Activated naive CD4-positive, alpha-beta T cell treated with anti-CD3 and anti-CD28 coated beads, Interleukin-2, amount 10 ng/mL, durations not matched to agents 7 days and 5 days (primary cell): ENCODE measurements around the gene ADCY6.

Experiments used
- CTCF ChIA-PET: fragments of 350-600 bp; sonication (Branson Sonifier 250); formaldehyde crosslinking; loops from one replicate; lab custom pipeline; 2021; ENCODE audit warnings: antibody characterized with exemption; lab: Charles Lee
- DNase-seq: peaks from one replicate; pipeline ENCODE4 v3.0.0-alpha.2; 2020
- H3K27ac Mint-ChIP-seq: one replicate; pipeline ENCODE4 v1.8.0; 2021; ENCODE audit warnings: mild to moderate bottlenecking, moderate library complexity, mixed read lengths
- H3K27me3 Mint-ChIP-seq: one replicate; pipeline ENCODE4 v1.8.0; 2021; ENCODE audit warnings: mild to moderate bottlenecking, mixed read lengths
- H3K36me3 Mint-ChIP-seq: one replicate; pipeline ENCODE4 v1.8.0; 2021; ENCODE audit warnings: mixed read lengths
- H3K4me1 Mint-ChIP-seq: one replicate; pipeline ENCODE4 v1.8.0; 2021; ENCODE audit warnings: mixed read lengths
- H3K4me3 Mint-ChIP-seq: one replicate; pipeline ENCODE4 v1.8.0; 2021; ENCODE audit warnings: mild to moderate bottlenecking, moderate library complexity, mixed read lengths
- H3K9me3 Mint-ChIP-seq: one replicate; pipeline ENCODE4 v1.8.0; 2021; ENCODE audit warnings: mixed read lengths

The ADCY6 gene

DNA sequence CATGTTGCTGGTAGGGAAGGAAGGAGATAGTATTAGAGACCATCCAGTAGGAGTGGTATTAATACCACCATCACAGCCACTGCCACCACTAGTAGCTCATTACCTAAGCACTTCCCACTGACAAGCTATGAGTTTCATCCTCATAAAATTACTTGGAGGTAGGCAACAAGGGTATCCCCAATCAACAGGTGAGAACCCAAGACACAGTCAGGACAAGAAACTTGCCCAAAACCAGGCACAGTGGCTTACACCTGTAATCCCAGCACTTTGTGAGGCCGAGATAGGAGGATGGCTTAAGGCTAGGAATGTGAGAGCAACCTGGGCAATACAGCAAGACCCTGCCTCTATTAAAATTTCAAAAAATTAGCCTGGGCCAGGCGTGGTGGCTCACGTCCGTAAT lies 5.5 kb downstream of the ADCY6 start:
- H3K4me3 Mint-ChIP-seq, result no peak overlapping the region
- H3K4me1 Mint-ChIP-seq, result no peaks in the 10 kb centered on the region
- H3K9me3 Mint-ChIP-seq, result no peaks in the 10 kb centered on the region
- no peaks in the 10 kb centered on the region for H3K36me3 Mint-ChIP-seq
- H3K27ac Mint-ChIP-seq, result no peak overlapping the region
- peaks cover 64% of the 10 kb centered on the region for H3K27me3 Mint-ChIP-seq
- CTCF ChIA-PET, result interaction anchor here (1.3 kb wide), 1 partner anchor 12 kb away, joined by 6 read pairs; no protein-coding TSS in a partner anchor
- no peak for DNase-seq

DNA sequence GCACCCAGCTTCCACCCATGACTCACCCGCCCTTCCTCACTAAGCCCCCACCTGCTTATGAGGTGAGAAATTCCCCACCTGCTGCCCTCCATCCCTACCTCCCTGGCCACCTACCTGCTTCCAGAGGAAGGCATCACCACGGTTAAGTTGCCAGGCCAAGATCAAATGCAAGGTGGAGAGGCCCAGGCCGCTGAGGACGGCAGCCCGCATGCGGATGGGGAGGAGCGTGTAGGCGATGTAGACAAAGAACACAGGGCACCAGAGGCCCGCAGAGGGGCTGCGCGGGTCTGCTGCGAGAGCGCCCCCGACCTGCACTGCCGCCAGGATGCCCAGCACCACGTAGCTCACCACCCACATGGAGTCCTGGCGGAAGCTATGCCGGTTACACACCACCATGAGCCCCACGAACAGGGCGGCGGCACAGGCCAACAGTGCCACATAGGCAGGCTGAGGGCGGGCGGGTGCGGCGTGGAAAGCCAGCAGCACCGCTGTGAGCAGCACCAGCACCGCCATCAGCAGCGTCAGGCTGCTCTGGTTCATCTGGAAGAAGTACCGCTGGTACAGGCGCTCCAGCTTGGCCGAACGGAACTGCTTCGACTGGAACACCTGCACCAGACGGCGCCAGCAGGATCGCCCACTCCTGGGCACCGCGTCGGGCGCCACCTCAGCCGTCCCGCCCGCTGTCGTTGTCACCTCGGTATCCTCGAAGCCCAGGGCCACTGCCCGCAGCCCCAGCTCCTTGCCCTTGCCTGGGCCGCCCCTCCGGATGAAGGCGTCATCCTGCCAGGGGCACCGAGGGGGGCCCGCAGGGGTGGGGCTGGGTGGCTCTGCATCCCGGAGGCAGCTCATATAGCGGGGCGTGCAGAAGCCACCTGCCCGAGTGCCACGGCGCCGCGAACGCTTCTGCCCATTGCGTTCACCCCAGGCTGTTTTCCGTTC lies 6.2 kb downstream of the ADCY6 start:
- Mint-ChIP-seq H3K27me3 (peaks cover 57% of the 10 kb centered on the region), H3K4me3 (no peak overlapping the region), H3K27ac (no peak overlapping the region), H3K36me3 (no peaks in the 10 kb centered on the region), H3K4me1 (no peaks in the 10 kb centered on the region), H3K9me3 (no peaks in the 10 kb centered on the region)
- CTCF ChIA-PET, result interaction anchor here (1.0 to 1.3 kb wide), 2 partner anchors 12 to 29 kb away, joined by 3 to 6 read pairs; no protein-coding TSS in a partner anchor
- no peak for DNase-seq

DNA sequence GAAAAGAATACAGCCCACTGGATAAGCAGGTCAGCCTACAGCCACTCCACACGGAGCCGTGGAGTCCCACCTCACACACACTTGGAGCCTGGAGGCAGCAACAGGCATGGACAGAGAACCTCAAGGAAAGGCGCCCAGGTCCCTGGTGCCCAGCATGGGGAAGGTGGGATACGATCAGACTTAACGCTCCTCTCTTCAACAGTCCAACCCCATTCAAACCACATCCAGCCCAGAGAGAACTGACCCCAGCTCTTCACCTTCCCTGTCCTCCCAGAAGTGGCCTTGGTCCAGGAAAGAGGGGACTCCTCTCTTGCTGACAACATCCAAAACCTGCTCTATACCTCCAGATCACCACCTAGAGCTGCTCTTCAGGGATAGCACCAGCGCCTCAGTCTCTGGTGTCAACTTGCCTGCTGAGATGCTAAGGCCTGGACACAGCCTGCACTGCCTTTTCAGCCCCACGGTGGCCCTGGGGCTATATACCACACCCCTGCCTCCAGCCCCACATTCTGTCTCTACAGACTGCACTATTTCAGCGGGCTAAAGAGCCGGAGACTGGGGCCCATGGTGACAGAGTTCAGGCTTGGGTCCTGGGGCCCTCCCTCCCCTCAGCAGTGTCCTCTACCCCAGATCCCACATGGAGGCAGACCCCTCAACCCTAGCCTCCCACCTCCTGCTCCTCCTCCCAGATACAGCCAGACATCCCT lies 7.0 kb downstream of the ADCY6 start:
- no peak for DNase-seq
- Mint-ChIP-seq H3K9me3 (no peaks in the 10 kb centered on the region), H3K36me3 (no peaks in the 10 kb centered on the region), H3K27me3 (peaks cover 48% of the 10 kb centered on the region), H3K4me3 (no peak overlapping the region), H3K4me1 (no peaks in the 10 kb centered on the region), H3K27ac (no peak overlapping the region)
- CTCF ChIA-PET, result interaction anchor here (1.0 to 1.3 kb wide), 3 partner anchors 12 to 28 kb away, joined by 3 to 6 read pairs (median 3); no protein-coding TSS in a partner anchor

DNA sequence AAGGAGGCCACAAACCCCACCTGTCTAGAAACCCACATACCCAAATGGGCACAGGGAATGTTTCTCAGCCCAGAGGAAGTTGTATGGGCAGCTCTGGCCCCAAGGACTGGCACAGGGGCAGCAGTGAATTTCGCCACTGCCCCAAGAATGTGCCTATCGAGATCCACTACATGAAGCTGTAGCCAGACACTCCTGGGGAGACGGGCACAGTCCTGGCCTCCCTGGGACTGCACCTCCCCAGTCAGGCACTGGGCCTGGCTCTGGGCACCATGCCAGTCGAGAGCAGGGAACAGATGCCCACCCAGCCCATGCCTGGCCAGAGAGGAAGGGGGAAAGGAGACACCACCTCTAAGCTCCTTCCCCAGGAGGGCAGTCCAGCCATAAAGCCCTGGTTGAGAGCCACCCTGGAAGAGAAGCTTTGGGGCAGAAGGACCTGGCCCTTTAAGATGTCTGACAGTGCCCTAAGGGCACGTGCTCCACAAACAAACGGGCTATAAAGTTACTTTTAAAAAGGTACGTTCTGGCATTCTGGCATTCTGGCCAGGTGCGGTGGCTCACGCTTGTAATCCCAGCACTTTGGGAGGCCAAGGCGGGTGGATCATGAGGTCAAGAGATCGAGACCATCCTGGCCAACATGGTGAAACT lies 8.4 kb downstream of the ADCY6 start:
- CTCF ChIA-PET, result interaction anchor here (2.5 kb wide), 1 partner anchor 14 kb away, joined by 6 read pairs; no protein-coding TSS in a partner anchor
- Mint-ChIP-seq H3K36me3 (no peaks in the 10 kb centered on the region), H3K9me3 (no peaks in the 10 kb centered on the region), H3K4me3 (no peak overlapping the region), H3K27me3 (peaks cover 35% of the 10 kb centered on the region), H3K27ac (no peak overlapping the region), H3K4me1 (no peaks in the 10 kb centered on the region)
- DNase-seq, result no peak

DNA sequence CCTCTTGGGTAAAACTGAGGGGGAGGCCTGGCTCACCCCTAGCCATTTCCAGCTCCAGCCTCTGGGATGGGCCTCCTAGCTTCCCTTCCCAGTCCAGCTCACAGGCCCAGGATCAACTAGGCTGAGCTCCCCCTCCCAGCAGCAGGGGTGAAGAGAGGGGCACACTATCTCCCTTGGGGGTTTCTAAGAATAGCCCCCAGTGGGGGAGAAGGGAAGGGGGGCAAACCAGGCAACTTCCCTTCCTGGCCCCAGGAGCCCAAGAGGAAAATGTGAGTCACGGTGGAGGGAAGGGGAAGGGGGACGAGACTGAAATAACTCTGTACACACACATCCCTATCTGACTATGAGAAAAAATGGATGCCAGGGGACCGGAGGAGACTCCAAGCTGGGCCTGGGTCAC lies 9.0 kb downstream of the ADCY6 start:
- Mint-ChIP-seq H3K4me1 (no peaks in the 10 kb centered on the region), H3K27ac (no peak overlapping the region), H3K27me3 (peaks cover 37% of the 10 kb centered on the region), H3K9me3 (no peaks in the 10 kb centered on the region), H3K4me3 (no peak overlapping the region), H3K36me3 (no peaks in the 10 kb centered on the region)
- DNase-seq, result no peak
- CTCF ChIA-PET, result interaction anchor here (2.5 kb wide), 1 partner anchor 15 kb away, joined by 6 read pairs; no protein-coding TSS in a partner anchor

DNA sequence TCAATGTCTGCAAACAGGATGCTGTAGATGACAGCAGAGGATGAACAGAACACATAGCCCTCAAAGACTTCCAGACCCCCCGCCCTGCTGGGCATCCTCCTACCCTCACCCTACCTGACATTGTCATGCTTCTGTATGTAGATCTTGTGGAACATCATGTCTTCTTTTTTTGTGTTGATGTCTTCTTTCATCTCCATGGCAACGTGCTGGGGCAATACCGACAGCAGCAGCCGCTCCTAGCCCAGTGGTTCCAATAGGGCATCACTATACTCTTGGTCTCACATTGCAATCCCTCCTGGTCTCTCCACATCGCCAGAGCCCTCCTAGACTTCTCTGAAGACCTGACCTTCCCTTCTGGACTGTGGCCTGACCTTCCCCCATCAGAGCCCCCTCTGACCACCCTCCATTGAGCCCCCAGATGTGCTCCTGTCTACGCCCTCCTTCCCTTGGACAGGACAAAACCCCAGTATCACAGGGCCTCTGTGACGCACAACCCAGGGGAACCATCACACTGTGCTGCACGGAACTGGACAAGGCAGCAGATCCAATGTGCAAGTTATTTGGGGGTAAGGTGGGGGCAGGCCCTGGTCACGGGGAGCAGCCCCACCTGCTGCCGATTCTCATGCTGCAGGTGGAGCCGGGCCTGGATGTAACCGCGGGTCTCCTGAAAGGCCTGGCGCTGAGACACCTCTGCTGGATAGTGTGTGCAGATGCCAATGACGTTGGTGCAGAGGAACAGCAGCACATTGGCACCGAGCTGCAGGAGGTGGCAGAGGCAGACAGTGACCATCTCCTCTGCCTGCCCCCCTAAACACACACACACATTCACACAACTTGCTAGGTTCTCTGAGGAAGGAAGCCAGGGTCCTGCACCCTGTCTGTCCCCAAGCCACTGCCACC lies 11.1 kb downstream of the ADCY6 start:
- no peaks in the 10 kb centered on the region for H3K9me3 Mint-ChIP-seq
- CTCF ChIA-PET, result interaction anchor here (2.5 kb wide), 1 partner anchor 17 kb away, joined by 6 read pairs; no protein-coding TSS in a partner anchor
- no peak overlapping the region for H3K27ac Mint-ChIP-seq
- H3K36me3 Mint-ChIP-seq, result no peaks in the 10 kb centered on the region
- H3K27me3 Mint-ChIP-seq, result peaks cover 39% of the 10 kb centered on the region
- H3K4me3 Mint-ChIP-seq, result no peak overlapping the region
- DNase-seq, result no peak
- no peaks in the 10 kb centered on the region for H3K4me1 Mint-ChIP-seq

DNA sequence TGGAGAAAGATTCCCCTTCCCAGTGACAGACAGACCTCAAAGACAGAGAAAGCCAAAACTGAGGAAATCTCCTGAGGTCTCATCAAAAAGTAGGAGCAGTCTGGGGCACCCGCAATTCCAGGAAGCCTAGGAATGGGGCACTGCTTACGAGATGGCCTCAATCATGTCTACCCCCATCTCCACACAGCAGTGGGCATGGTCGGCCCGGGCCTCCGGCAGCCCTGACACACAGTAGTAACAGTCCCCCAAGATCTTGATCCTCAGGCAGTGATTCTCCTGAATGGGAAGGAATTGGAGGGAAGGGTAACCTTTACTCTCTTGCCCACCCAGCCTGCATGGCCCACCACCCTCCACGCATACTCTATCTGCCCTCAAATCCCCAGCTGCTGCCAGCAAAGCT lies 11.9 kb downstream of the ADCY6 start:
- Mint-ChIP-seq H3K4me3 (no peak overlapping the region), H3K27ac (no peak overlapping the region), H3K4me1 (no peaks in the 10 kb centered on the region), H3K27me3 (peaks cover 35% of the 10 kb centered on the region), H3K9me3 (no peaks in the 10 kb centered on the region), H3K36me3 (no peaks in the 10 kb centered on the region)
- no peak for DNase-seq
- CTCF ChIA-PET, result no interaction called here

DNA sequence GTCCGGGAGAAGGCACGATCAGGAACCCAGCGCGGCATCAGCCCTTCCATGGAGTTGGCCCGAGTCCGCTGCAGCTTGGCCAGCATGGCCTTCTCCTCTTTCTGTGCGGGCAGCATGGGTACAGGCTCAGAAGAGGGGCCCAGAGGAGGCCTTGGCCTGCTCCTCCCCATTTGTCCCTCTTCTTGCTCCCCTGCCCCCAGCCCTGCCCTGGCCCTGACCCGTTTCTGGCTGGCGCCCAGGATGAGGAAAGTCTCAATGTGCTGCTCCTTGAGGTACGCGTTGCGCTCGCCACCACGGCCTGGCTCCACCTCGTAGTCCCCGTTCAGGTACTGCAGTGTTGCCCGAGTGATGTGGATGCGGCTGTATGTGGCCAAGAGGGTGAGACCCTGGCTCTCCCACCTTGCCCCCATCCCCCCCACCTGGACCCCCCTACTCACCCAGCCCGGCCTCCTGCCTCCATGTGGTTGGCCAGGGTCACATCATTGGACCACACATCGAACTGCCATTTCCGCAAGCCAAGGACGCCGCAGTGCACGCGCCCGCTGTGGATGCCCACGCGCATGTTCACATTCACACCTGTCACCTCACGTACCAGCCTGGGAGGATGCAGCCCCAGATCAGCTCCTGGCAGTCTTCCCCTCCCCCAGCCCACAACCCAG lies 12.8 kb downstream of the ADCY6 start:
- H3K36me3 Mint-ChIP-seq, result no peaks in the 10 kb centered on the region
- H3K4me3 Mint-ChIP-seq, result no peak overlapping the region
- no peak for DNase-seq
- no peaks in the 10 kb centered on the region for H3K9me3 Mint-ChIP-seq
- CTCF ChIA-PET, result interaction anchor here (1.8 kb wide), 1 partner anchor 19 kb away, joined by 5 read pairs; no protein-coding TSS in a partner anchor
- no peaks in the 10 kb centered on the region for H3K4me1 Mint-ChIP-seq
- H3K27me3 Mint-ChIP-seq, result peaks cover 31% of the 10 kb centered on the region
- no peak overlapping the region for H3K27ac Mint-ChIP-seq

DNA sequence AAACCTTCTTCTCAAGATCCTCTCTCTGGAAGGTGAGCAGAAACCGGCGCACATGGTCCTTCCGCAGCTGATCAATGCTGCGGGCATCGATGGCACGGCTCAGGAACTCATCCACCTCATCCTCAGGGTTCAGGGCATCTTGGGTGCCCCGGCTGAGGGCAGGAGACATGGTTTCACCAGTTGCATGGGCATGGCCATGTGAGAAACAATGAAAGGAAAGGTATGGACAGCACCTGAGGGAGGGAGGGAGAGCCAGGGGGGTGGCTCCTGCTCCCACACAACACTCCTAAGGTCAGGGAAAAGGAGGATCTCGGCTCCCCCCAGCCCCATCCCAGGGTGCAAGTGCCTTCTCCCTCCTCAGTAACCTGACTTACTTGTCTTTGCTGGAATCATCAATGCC lies 13.6 kb downstream of the ADCY6 start:
- Mint-ChIP-seq H3K36me3 (no peaks in the 10 kb centered on the region), H3K27ac (no peak overlapping the region)
- DNase-seq, result no peak

DNA sequence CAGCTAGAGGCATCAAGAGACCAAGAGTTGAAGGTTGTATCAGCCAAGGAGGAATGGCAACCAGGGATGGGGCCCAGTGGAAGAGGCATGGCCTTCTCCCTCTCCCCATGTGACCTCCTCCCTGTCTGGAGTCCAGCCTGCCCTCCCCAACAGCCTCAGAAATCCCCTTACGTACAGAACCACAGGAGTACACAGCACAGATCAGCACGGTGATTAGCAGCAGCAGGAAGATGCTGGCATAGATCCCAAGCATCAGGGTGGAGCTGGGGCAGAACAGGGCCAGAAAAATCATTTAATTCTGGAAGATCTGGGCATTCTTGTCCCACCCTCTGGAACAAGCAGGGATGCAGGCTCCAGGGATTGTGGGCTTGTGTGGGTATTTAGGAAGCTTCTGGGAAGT lies 14.4 kb downstream of the ADCY6 start:
- CTCF ChIA-PET, result interaction anchor here (1.0 to 2.4 kb wide), 3 partner anchors 15 to 21 kb away, joined by 4 to 8 read pairs (median 5); no protein-coding TSS in a partner anchor
- no peak for DNase-seq
- Mint-ChIP-seq H3K9me3 (no peaks in the 10 kb centered on the region), H3K36me3 (no peaks in the 10 kb centered on the region), H3K4me1 (no peaks in the 10 kb centered on the region), H3K27me3 (peaks cover 28% of the 10 kb centered on the region), H3K27ac (no peak overlapping the region), H3K4me3 (no peak overlapping the region)

More for the DNA sequence above, 13.6 kb downstream of the ADCY6 start:
- Mint-ChIP-seq H3K9me3 (no peaks in the 10 kb centered on the region), H3K27me3 (peaks cover 34% of the 10 kb centered on the region), H3K4me1 (no peaks in the 10 kb centered on the region), H3K4me3 (no peak overlapping the region)
- CTCF ChIA-PET, result interaction anchor here (1.0 to 1.8 kb wide), 2 partner anchors 16 to 20 kb away, joined by 4 to 5 read pairs; no protein-coding TSS in a partner anchor

DNA sequence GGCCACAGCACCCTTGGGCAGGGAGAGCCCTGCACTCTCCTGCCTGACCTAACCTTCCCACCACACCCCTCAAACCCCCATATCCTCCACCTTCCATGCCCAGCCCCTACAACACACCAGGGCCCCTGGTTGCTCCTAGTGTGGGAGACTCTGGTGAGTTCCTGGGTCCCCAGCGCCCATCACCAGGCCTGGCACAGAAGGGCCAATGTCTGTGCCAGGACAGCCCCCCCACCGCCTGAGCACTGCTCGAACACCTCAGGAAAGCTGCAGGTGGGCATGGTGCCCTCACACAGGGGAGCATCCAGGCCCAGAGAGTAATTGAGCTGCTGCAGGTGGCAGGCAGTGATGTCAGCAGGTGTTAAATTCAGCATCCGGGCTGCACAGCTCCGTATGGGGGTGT lies 15.2 kb downstream of the ADCY6 start:
- H3K27ac Mint-ChIP-seq, result no peak overlapping the region
- no peak for DNase-seq

DNA sequence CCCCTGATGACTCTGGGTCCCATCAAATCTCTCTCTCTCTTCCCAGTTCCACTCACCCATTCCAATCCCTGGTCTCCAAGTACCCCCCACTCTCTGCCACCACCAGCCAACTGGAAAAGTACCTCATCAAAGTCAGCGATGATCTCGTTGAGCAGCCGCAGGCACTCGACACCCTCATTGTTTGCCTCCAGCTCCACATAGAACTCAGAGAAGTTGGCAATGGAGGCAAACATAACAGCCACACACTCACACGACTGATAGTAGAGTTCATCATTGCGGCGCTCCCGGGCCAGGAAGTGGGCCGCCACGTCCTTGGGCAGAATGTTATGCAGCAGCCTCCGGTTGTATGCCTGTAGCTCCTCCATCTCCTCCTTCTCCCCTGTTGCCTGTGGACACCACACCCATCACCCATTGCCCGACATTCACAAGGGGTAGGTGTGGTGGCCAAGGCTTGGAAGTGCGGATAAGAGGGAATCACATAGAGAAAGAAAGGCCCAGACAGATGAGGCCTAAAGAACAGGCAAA lies 17.2 kb downstream of the ADCY6 start:
- H3K36me3 Mint-ChIP-seq, result no peaks in the 10 kb centered on the region

More for the DNA sequence above, 15.2 kb downstream of the ADCY6 start:
- Mint-ChIP-seq H3K4me3 (no peak overlapping the region), H3K36me3 (no peaks in the 10 kb centered on the region), H3K27me3 (peaks cover 29% of the 10 kb centered on the region), H3K9me3 (no peaks in the 10 kb centered on the region), H3K4me1 (no peaks in the 10 kb centered on the region)
- CTCF ChIA-PET, result interaction anchor here (1.4 to 2.4 kb wide), 2 partner anchors 20 to 21 kb away, joined by 5 to 8 read pairs; no protein-coding TSS in a partner anchor

More for the DNA sequence above, 17.2 kb downstream of the ADCY6 start:
- Mint-ChIP-seq H3K4me1 (no peaks in the 10 kb centered on the region), H3K27me3 (peaks cover 47% of the 10 kb centered on the region), H3K9me3 (no peaks in the 10 kb centered on the region), H3K4me3 (no peak overlapping the region), H3K27ac (no peak overlapping the region)
- CTCF ChIA-PET, result interaction anchor here (1.0 to 2.0 kb wide), 2 partner anchors 15 to 19 kb away, joined by 3 to 4 read pairs; no protein-coding TSS in a partner anchor
- no peak for DNase-seq
